HEK293T (cell line): Measurements from ENCODE around the gene SLCO4A1.
"Not testable (repeated sequence)": the region's sequence is repeated elsewhere in the genome, so short reads cannot be mapped to it uniquely, and the experiment has no call there.

ENCODE experiments used
- CTCF ChIA-PET: fragments of 350-600 bp; formaldehyde crosslinking; extraction: SDS; loops from one replicate; lab custom pipeline; 2021; ENCODE audit warnings: antibody characterized with exemption, inconsistent platforms; lab: Yijun Ruan, JAX
- POLR2A ChIA-PET: fragments of 350-600 bp; formaldehyde crosslinking; extraction: SDS; loops from one replicate; lab custom pipeline; 2020; ENCODE audit warnings: antibody characterized with exemption, inconsistent platforms; lab: Yijun Ruan, JAX
- DNase-seq: peaks from one replicate; pipeline ENCODE4 v3.0.0; 2012; ENCODE audit warnings: mixed read lengths; ENCODE audit errors: extremely low spot score
- ARNT ChIP-seq: fragments of 450-650 bp; IDR thresholded peaks from 2 replicates; pipeline ENCODE4 v1.6.1; 2017; ENCODE audit warnings: mild to moderate bottlenecking
- BHLHE40 ChIP-seq: fragments of 450-650 bp; IDR thresholded peaks from 2 replicates; pipeline ENCODE4 v1.6.1; 2016; ENCODE audit warnings: mild to moderate bottlenecking, moderate library complexity, borderline replicate concordance
- CTBP1 ChIP-seq: fragments of 450-650 bp; IDR thresholded peaks from 2 replicates; pipeline ENCODE4 v1.6.1; 2016; ENCODE audit warnings: borderline replicate concordance
- ELF4 ChIP-seq: fragments of 450-650 bp; IDR thresholded peaks from 2 replicates; pipeline ENCODE4 v1.6.1; 2017; ENCODE audit warnings: antibody characterized with exemption
- FOXA1 ChIP-seq: fragments of 450-650 bp; IDR thresholded peaks from 2 replicates; pipeline ENCODE4 v1.6.1; 2016; ENCODE audit warnings: mild to moderate bottlenecking
- FOXK2 ChIP-seq: fragments of 450-650 bp; IDR thresholded peaks from 2 replicates; pipeline ENCODE4 v1.6.1; 2016; ENCODE audit warnings: mild to moderate bottlenecking
- FOXM1 ChIP-seq: fragments of 450-650 bp; IDR thresholded peaks from 2 replicates; pipeline ENCODE4 v1.6.1; 2017; ENCODE audit warnings: mild to moderate bottlenecking, borderline replicate concordance
- HDGF ChIP-seq: fragments of 450-650 bp; IDR thresholded peaks from 2 replicates; pipeline ENCODE4 v1.6.1; 2017; ENCODE audit warnings: antibody characterized with exemption, borderline replicate concordance
- L3MBTL2 ChIP-seq: fragments of 450-650 bp; conservative IDR thresholded peaks from 2 replicates; pipeline ENCODE4 v1.6.1; 2016; ENCODE audit warnings: mild to moderate bottlenecking
- LEF1 ChIP-seq: fragments of 450-650 bp; IDR thresholded peaks from 2 replicates; pipeline ENCODE4 v1.6.1; 2017; ENCODE audit warnings: mild to moderate bottlenecking, borderline replicate concordance
- NFRKB ChIP-seq: fragments of 450-650 bp; IDR thresholded peaks from 2 replicates; pipeline ENCODE4 v1.6.1; 2016; ENCODE audit warnings: mild to moderate bottlenecking, moderate library complexity
- PKNOX1 ChIP-seq: fragments of 450-650 bp; IDR thresholded peaks from 2 replicates; pipeline ENCODE4 v1.6.1; 2016
- SP1 ChIP-seq: fragments of 450-650 bp; IDR thresholded peaks from 2 replicates; pipeline ENCODE4 v1.6.1; 2017
- SUZ12 ChIP-seq: fragments of 450-650 bp; IDR thresholded peaks from 2 replicates; pipeline ENCODE4 v1.6.1; 2016; ENCODE audit warnings: mild to moderate bottlenecking
- TARDBP ChIP-seq: fragments of 450-650 bp; IDR thresholded peaks from 2 replicates; pipeline ENCODE4 v1.6.1; 2016
- ZNF384 ChIP-seq: fragments of 450-650 bp; IDR thresholded peaks from 2 replicates; pipeline ENCODE4 v1.6.1; 2016

Gene SLCO4A1

GRCh38 chr20:62678553-62678952 is 36.2 kb downstream of the SLCO4A1 start:
- no peak for DNase-seq
- TF ChIP-seq ARNT: no peak
- no peak for TF ChIP-seq NFRKB
- no peak for TF ChIP-seq PKNOX1
- no peak for TF ChIP-seq L3MBTL2
- TF ChIP-seq LEF1: no peak
- TF ChIP-seq BHLHE40: no peak
- TF ChIP-seq CTBP1: no peak
- TF ChIP-seq FOXM1: no peak
- no peak for TF ChIP-seq SP1
- no peak for TF ChIP-seq ZNF384
- TF ChIP-seq ELF4: no peak
- CTCF ChIA-PET: no interaction called here
- POLR2A ChIA-PET: no interaction called here

DNA sequence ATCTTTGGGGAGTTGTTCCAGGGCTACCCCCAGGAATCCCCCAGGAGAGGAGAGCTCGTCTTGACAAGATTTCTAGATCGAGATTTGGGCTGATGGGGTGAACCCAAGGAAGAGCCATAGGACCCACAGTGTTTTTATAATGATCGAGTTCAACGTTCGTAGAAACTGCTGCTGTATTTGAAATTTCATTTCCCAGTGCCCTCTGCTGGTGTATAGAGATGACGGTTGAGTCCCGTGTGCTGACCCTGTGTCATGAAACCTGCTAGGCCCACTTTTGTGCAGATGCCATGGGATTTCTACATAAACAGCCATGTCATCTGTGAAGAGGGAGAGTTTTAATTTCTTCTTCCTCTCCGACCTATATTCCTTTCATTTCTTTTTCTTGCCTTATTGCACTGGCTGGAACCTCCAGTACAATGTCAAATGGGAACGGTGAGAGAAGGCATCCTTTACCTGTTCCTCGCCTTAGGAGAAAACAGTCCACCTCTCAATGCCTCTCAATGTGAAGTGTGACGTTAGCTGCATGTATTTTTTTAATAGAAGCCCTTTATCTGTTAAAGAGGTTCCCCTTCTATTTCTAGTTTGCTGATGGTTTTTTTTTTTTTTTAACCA is 37.8 kb downstream of the SLCO4A1 start:
- DNase-seq: no peak
- ChIA-PET POLR2A (no interaction called here), CTCF (interaction anchor here (1.1 kb wide), 1 partner anchor 10 kb away, joined by 3 read pairs; no protein-coding TSS in a partner anchor)
- no peak for TF ChIP-seq LEF1
- TF ChIP-seq FOXA1: no peak

DNA sequence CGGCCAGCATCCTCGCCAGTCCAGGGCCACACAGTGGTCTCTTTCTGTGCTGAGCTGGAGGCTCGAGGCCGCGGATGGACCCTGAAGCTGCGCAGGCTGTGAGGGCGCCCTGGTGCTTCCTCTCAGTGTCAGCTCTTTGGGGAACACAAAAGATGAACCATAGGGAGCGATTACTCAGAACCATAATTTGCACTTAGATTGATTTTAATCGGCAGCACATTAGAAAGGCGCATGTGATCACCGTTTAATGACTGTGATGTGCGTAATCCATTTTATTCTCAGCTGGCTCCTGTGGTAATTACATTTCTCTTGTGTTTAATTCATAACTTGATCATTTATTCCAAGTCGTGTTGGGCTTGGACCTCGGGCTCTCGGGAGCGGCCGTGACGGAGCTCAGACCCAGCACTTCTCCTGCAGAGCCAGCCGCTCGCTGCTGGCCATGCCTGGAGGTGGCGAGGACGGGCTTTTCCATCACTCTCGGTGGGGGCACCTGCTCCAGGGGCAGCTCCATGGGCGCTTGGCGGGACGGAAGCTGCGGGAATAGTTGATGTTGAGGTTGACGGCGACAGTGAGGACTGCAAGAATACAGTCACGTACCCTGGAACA is 40.7 kb downstream of the SLCO4A1 start:
- ChIA-PET CTCF (no interaction called here), POLR2A (no interaction called here)
- no peak for DNase-seq
- no peak for TF ChIP-seq SP1
- no peak for TF ChIP-seq NFRKB
- TF ChIP-seq CTBP1: no peak
- no peak for TF ChIP-seq FOXK2
- no peak for TF ChIP-seq ARNT
- no peak for TF ChIP-seq ZNF384
- no peak for TF ChIP-seq ELF4
- TF ChIP-seq PKNOX1: no peak
- no peak for TF ChIP-seq SUZ12
- TF ChIP-seq LEF1: no peak

DNA sequence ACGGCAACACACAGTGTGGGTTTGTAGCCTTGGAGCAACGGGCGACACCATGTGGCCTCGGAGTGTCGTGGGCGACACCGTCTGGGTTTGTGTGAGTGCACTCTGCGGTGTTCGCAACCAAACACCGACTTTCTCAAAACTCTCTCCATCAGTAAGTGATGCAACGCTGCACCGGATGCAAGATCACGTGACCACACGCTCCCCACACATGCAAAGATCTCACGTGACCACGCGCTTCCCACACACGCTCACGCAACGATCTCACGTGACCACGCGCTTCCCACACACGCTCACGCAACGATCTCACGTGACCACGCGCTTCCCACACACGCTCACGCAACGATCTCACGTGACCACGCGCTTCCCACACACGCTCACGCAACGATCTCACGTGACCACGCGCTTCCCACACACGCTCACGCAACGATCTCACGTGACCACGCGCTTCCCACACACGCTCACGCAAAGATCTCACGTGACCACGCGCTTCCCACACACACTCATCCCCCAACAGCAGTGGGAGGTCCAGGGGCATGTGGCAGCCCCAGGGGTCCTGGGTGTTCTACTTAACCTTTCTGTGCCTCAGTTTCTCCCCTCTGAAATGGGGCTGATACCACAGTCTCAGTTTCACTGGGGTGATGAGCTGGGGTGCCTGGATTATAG is 41.5 kb downstream of the SLCO4A1 start:
- POLR2A ChIA-PET, CTCF ChIA-PET, DNase-seq: not testable (repeated sequence)

- no peak for DNase-seq
- CTCF ChIA-PET: no interaction called here
- no peak for TF ChIP-seq BHLHE40
- TF ChIP-seq ELF4: no peak
- no peak for TF ChIP-seq FOXK2
- no peak for TF ChIP-seq FOXA1
- no peak for TF ChIP-seq TARDBP
- TF ChIP-seq ZNF384: no peak
- TF ChIP-seq FOXM1: no peak
- TF ChIP-seq CTBP1: no peak
- no peak for TF ChIP-seq HDGF
- TF ChIP-seq SUZ12: no peak
- no peak for TF ChIP-seq SP1
- no peak for TF ChIP-seq PKNOX1
- TF ChIP-seq L3MBTL2: no peak
- TF ChIP-seq NFRKB: no peak
- TF ChIP-seq ARNT: no peak
- no peak for TF ChIP-seq LEF1
- POLR2A ChIA-PET: no interaction called here
Measured at GRCh38 chr20:62684981-62685380, 42.7 kb downstream of the SLCO4A1 start.

DNA sequence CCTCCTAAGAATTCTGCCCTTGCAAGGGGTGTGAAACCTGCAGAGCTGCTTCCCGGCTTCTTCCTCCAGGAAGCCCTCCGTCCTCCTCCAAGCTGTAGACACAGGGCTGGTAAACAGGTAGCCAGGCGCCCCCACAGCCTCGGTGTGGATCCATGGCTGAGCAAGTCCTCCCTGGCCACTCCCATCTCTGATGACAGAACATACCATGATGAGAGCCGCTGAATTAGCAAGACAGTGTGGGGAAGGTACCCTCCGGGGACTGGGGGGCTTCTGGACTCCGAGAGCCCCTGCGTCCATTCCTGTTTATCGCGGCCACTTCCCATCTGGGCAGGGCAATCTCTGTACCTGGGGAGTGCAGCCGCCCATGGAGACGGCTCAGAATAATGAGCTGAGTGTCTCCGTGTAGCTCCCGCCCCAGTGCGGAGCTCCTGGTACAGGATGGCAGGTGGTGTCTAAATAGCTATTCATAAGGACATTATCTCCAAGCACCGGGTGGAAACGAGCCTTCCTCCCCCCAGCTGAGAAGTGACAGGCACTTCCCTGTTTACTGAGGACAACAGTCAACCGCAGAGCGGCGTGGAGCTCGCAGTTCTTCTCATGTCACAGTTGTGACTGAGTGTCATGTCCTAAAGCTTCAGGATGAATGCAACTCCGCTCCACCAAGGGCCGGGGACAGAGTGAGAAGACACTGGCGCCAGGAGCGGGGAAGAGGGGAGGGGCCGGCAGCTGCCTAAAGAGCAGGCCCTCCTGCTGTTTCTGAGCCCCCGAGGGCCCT is 43.7 kb downstream of the SLCO4A1 start:
- TF ChIP-seq FOXK2 (no peak), HDGF (no peak), ELF4 (no peak), TARDBP (no peak)
- DNase-seq: no peak
- POLR2A ChIA-PET: interaction anchor here (1.1 to 1.2 kb wide), 3 partner anchors 44 to 110 kb away, joined by 5 to 6 read pairs (median 5); partner anchors contain the start of genes MRGBP and SLCO4A1
- CTCF ChIA-PET: interaction anchor here (0.6 to 1.3 kb wide), 3 partner anchors 12 to 137 kb away, joined by 3 to 4 read pairs (median 4); no protein-coding TSS in a partner anchor
